ENCODE measurements around the gene PAMR1.

The PAMR1 gene

GRCh38 chr11:35425603-35426212, 99.7 kb downstream of the PAMR1 start:
- no peak for DNase-seq
- TF ChIP-seq POLR2A (IDR thresholded peaks at IDR 0.05; ENCODE audit: low read length) (no peak), GATA1 (IDR thresholded peaks at IDR 0.05; ENCODE audit: low read depth, low read length) (no peak)

GRCh38 chr11:35424157-35424940, 101.1 kb downstream of the PAMR1 start:
- DNase-seq: no peak
- TF ChIP-seq GATA1 (IDR thresholded peaks at IDR 0.05; ENCODE audit: low read depth, low read length): no peak
- no peak for TF ChIP-seq POLR2A (IDR thresholded peaks at IDR 0.05; ENCODE audit: low read length)

- TF ChIP-seq POLR2A (IDR thresholded peaks at IDR 0.05; ENCODE audit: low read length): no peak
- no peak for TF ChIP-seq GATA1 (IDR thresholded peaks at IDR 0.05; ENCODE audit: low read depth, low read length)
- DNase-seq: no peak
Observed at GRCh38 chr11:35420371-35420770, 105.0 kb downstream of the PAMR1 start.

- no peak for DNase-seq
- no peak for TF ChIP-seq GATA1 (IDR thresholded peaks at IDR 0.05; ENCODE audit: low read depth, low read length)
- TF ChIP-seq POLR2A (IDR thresholded peaks at IDR 0.05; ENCODE audit: low read length): no peak
Observed at GRCh38 chr11:35419830-35420333, 105.5 kb downstream of the PAMR1 start.

GRCh38 chr11:35419184-35419829, 106.1 kb downstream of the PAMR1 start, which contains the start of gene SLC1A2:
Gene SLC1A2, minus strand, starts transcription at chr11:35419558. Its CDS starts 592 bp downstream, at chr11:35418966.
- no peak for DNase-seq
- TF ChIP-seq POLR2A (IDR thresholded peaks at IDR 0.05; ENCODE audit: low read length): no peak
- TF ChIP-seq GATA1 (IDR thresholded peaks at IDR 0.05; ENCODE audit: low read depth, low read length): no peak

- TF ChIP-seq POLR2A (IDR thresholded peaks at IDR 0.05; ENCODE audit: low read length) (no peak), GATA1 (IDR thresholded peaks at IDR 0.05; ENCODE audit: low read depth, low read length) (no peak)
- DNase-seq: no peak
Observed at GRCh38 chr11:35418282-35419183, 106.9 kb downstream of the PAMR1 start.

GRCh38 chr11:35415487-35415886, 109.9 kb downstream of the PAMR1 start:
- TF ChIP-seq POLR2A (IDR thresholded peaks at IDR 0.05; ENCODE audit: low read length) (no peak), GATA1 (IDR thresholded peaks at IDR 0.05; ENCODE audit: low read depth, low read length) (no peak)
- no peak for DNase-seq

GRCh38 chr11:35414776-35415175, 110.6 kb downstream of the PAMR1 start:
- no peak for DNase-seq
- TF ChIP-seq GATA1 (IDR thresholded peaks at IDR 0.05; ENCODE audit: low read depth, low read length): no peak
- TF ChIP-seq POLR2A (IDR thresholded peaks at IDR 0.05; ENCODE audit: low read length): no peak

GRCh38 chr11:35414311-35414710, 111.1 kb downstream of the PAMR1 start:
- DNase-seq: no peak
- no peak for TF ChIP-seq GATA1 (IDR thresholded peaks at IDR 0.05; ENCODE audit: low read depth, low read length)

- TF ChIP-seq GATA1 (IDR thresholded peaks at IDR 0.05; ENCODE audit: low read depth, low read length) (no peak), POLR2A (IDR thresholded peaks at IDR 0.05; ENCODE audit: low read length) (no peak)
- no peak for DNase-seq
Observed at GRCh38 chr11:35413598-35413997, 111.8 kb downstream of the PAMR1 start.

- TF ChIP-seq GATA1 (IDR thresholded peaks at IDR 0.05; ENCODE audit: low read depth, low read length) (no peak), POLR2A (IDR thresholded peaks at IDR 0.05; ENCODE audit: low read length) (no peak)
- peak in 1 of 2 experiments; percentile 7 for DNase-seq
Observed at GRCh38 chr11:35412285-35412684, 113.1 kb downstream of the PAMR1 start.

- TF ChIP-seq POLR2A (IDR thresholded peaks at IDR 0.05; ENCODE audit: low read length) (no peak), GATA1 (IDR thresholded peaks at IDR 0.05; ENCODE audit: low read depth, low read length) (no peak)
- no peak for DNase-seq
Observed at GRCh38 chr11:35407041-35407440, 118.4 kb downstream of the PAMR1 start.

- peak in 1 of 2 experiments; percentile 37 for DNase-seq
- TF ChIP-seq GATA1 (IDR thresholded peaks at IDR 0.05; ENCODE audit: low read depth, low read length): no peak
- TF ChIP-seq POLR2A (IDR thresholded peaks at IDR 0.05; ENCODE audit: low read length): no peak
Observed at GRCh38 chr11:35404388-35404775, 121.0 kb downstream of the PAMR1 start.

Data from erythroblast (primary cell).